NCI-H1436 treated with DMSO at 0.1 percent for 48 hours (cell line): Measurements from ENCODE around the gene TMEM59L.
"Not testable (repeated sequence)": the region's sequence is repeated elsewhere in the genome, so short reads cannot be mapped to it uniquely, and the experiment has no call there.

ENCODE experiments used
- DNase-seq: peaks from one replicate; lab custom pipeline; 2025; lab: John Stamatoyannopoulos, UW

Gene TMEM59L

GRCh38 chr19:18594096-18594823, 18.4 kb upstream of the TMEM59L start:
- no peak for DNase-seq

- no peak for DNase-seq
Observed at GRCh38 chr19:18594824-18595373, 17.8 kb upstream of the TMEM59L start.

DNA sequence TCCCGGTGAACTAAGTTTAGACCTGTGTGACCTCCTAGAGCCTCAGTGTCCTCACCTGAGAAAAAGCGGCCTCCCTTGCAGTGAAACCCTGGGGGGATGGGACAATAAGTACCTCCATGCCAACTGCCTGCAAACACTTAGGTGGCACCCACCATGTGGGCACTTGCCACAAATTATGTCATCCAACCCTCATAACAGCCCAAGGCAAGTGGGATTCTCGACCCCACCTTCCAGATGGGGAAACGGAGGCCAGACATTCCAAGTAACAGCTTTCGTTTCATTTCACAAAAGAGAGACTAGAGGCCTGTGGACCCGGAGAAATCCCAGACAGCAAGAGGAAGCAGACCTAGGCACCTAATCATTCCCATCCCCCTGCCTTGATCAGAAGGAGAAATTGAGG, 17.2 kb upstream of the TMEM59L start:
- no peak for DNase-seq

GRCh38 chr19:18596752-18597157, 15.9 kb upstream of the TMEM59L start:
- no peak for DNase-seq

- DNase-seq, result no peak
Observed at GRCh38 chr19:18597809-18598660, 14.6 kb upstream of the TMEM59L start.

- DNase-seq, result no peak
Observed at GRCh38 chr19:18599485-18599884, 13.2 kb upstream of the TMEM59L start.

- not testable (repeated sequence) for DNase-seq
Observed at GRCh38 chr19:18600692-18601397, 11.8 kb upstream of the TMEM59L start.

- DNase-seq, result no peak
Observed at GRCh38 chr19:18601875-18602274, 10.8 kb upstream of the TMEM59L start.

GRCh38 chr19:18603255-18603957, 9.3 kb upstream of the TMEM59L start:
- DNase-seq, result no peak

DNA sequence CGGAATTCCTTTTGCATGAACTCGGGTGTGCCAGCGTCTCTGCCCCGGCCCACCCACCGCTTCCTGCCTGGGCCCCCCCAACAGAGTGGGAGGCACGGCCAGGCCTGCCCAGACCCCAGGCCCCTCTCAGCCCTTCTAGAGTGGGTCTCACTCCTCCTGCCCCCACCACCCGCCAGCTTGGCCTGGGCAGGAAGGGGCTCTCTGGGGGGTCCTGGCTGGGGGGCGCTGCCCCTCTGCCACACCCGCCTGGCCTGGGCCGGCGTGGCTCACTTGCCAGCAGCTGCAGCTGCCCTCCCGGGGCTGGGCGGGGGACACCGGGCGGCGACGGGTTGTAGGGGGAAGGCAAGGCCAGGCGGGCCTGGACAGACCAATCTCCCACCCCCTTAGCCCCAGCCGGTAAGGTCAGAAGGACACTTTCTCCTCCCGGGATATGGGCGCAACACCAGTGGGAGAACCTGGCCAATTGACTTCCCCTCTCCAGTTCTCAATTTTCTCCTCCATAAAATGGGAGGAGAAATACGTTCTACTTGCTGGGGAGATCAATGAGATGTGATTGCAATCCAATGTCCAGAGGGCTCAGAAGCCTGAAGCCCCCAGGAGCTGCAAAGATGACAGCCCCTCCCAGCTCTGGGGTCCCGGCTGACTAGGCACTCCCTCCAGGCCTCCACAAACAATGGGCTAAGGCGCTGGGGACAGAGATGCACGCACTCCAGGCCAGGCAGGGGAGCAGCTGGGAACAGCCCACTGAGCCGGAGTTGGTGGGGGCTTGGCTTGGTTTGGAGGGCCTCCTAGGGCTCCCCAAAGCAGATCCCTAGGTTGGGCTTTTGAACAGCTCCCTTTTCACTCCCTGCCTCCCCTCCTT, 8.5 kb upstream of the TMEM59L start:
- DNase-seq, result no peak

DNA sequence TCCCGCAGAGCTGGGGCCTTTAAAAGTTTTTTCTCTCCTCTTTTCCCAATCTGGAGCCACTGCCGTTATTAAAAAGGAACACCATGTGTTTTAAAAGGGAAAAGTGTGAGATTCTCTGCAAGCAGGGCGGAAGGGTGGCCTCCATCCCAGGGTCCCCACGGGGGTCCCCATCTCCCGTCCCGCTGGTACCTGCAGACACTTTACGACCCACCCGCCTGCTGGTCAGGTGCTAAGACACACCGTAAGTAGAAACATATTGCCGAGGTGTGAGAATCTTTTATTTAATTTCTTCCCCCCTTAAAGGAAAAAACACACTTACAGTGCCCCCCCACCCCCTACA, 7.9 kb upstream of the TMEM59L start:
- no peak for DNase-seq

DNA sequence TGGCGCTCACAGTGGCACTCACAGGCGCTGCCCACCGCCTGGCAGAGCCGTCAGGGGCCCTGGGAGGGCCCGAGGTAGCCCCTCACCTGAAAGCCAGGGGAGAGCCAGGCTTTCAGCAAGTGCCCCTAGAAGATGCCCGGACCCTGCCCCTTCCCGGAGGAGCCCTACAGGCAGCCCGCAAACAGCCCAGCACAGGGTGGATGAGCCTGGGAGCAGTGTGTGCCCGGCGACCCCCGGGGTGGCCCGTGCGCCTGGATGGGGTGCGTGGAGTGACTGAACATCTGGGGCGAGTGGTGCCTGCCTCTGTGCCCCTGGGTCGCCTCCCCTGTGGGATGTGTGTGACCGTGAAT, 7.5 kb upstream of the TMEM59L start:
- no peak for DNase-seq

DNA sequence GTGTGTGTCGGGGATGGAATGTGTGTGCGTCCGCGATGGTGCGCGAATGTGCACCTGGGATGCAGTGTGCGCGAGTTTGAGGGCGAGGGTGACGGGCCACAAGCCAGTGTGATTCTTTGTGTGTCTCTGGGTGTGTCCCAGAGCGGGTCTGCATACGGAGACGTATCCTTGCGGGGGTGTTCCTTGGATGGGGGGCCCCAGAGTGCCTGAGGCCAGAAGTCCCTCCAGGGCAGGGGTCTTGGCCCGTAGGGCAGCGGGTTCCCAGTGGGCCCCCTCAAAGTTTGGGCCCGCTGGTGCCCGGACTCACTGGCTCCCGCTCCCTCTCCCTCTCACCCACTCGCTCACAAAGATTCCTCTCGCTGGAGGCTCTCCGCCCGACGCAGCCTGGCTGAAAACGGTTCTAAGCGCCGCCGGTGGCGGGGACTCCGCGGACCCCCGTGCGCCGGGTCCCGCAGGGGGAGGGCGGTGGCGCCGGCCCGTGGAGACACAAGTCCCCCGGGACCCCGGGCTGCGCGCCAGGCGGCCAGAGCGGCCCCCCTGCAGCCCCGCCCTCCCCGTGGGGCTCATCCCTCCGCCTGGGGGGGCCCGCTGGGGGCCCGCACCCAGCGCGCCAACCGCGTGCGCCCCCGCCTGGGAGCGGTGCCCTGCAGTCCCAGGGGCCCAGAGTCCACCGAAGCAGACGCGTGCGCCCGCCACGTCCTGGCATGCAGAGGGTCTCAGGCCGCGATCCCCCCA, 7.0 kb upstream of the TMEM59L start:
- DNase-seq, result no peak

- DNase-seq, result no peak
Observed at GRCh38 chr19:18606281-18607225, 6.1 kb upstream of the TMEM59L start, which contains the start of gene CRLF1. TSS of gene CRLF1 (minus strand) at chr19:18606799. CDS start at chr19:18606656, 143 bp downstream.

GRCh38 chr19:18607226-18608101, 5.2 kb upstream of the TMEM59L start:
- no peak for DNase-seq

- no peak for DNase-seq
Observed at GRCh38 chr19:18608102-18608804, 4.4 kb upstream of the TMEM59L start.
